Esophagus muscularis mucosa (tissue), 3 donors: Measurements from ENCODE around the gene NFIB.

Source experiments
- CTCF ChIP-seq, 3 experiments: fragments of 200-600 bp in 2 of 3; fragments of 450-650 bp in 1 of 3; sonication (generic) in 2 of 3; IDR thresholded peaks; one replicate each; pipeline ENCODE4 v1.5.1; 2017 to 2019; ENCODE audit warnings: antibody characterized with exemption in 3 of 3, mild to moderate bottlenecking in 2 of 3, moderate library complexity in 1 of 3
- POLR2A ChIP-seq: fragments of 450-650 bp; IDR thresholded peaks from one replicate; pipeline ENCODE4 v1.6.1; 2017; ENCODE audit warnings: antibody characterized with exemption, moderate library complexity, mild to moderate bottlenecking, low read depth
- POLR2AphosphoS5 ChIP-seq, 2 donors: sonication (generic); formaldehyde crosslinking; IDR thresholded peaks; one replicate each; pipeline ENCODE4 v1.6.1; 2017; ENCODE audit warnings: antibody characterized with exemption in 2 of 2

- TF ChIP-seq CTCF (IDR thresholded peaks at IDR 0.05) (no peak), POLR2A (no peak), POLR2AphosphoS5 (IDR thresholded peaks at IDR 0.05) (no peak)
These were observed 5.1 kb downstream of the NFIB start for GRCh38 chr9:14308853-14309145.
